ENCODE measurements around the gene ITGA3.

GRCh38 chr17:50127697-50128361, 71.9 kb downstream of the ITGA3 start:
- TF ChIP-seq, protein P1, sequence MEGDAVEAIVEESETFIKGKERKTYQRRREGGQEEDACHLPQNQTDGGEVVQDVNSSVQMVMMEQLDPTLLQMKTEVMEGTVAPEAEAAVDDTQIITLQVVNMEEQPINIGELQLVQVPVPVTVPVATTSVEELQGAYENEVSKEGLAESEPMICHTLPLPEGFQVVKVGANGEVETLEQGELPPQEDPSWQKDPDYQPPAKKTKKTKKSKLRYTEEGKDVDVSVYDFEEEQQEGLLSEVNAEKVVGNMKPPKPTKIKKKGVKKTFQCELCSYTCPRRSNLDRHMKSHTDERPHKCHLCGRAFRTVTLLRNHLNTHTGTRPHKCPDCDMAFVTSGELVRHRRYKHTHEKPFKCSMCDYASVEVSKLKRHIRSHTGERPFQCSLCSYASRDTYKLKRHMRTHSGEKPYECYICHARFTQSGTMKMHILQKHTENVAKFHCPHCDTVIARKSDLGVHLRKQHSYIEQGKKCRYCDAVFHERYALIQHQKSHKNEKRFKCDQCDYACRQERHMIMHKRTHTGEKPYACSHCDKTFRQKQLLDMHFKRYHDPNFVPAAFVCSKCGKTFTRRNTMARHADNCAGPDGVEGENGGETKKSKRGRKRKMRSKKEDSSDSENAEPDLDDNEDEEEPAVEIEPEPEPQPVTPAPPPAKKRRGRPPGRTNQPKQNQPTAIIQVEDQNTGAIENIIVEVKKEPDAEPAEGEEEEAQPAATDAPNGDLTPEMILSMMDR (conservative IDR thresholded peaks at IDR 0.05; ENCODE audit: low read depth, low read length), result no peak
- no peak for TF ChIP-seq EZH2 (IDR thresholded peaks at IDR 0.05; ENCODE audit: borderline replicate concordance, low read depth, low read length, poor library complexity, severe bottlenecking)

All from A673 (cell line).